ENCODE measurements around the gene CCP110. TPM values are rescaled to one million over a fixed set of nuclear protein-coding genes. Genes with fewer than 3 reads are reported as not detected.
A peak's percentile ranks its signal among the peaks of the same experiment; 100 is the strongest.

Gene CCP110
- total RNA-seq, 1 experiment from 2014 or later: 21.6 TPM

DNA sequence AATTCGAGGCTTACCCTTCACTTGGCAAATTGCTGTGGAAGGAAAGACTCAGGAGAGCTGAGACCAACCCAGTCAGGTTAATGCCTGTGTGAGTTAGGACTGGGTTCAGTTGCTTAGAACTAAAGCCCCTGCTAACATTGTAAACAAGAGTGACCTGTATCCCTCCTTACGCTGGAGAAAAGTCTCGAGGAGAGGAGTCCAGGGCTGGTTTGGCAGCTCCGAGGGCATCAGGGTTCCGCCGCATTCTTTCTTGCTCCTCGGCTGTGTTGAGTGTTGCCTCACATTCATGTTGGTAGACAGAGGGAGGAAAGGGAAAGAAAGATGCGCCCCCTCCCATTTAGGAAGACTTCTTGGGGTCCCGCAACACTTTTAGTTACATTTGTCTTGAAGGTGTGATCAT is 50.3 kb downstream of the CCP110 start:
- H4K8ac ChIP-seq (replicated peaks; ENCODE audit: insufficient read length, low read depth, low read length): no peak overlapping the region
- no peaks in the 10 kb centered on the region for H3K27me3 Mint-ChIP-seq (ENCODE audit: low read depth)
- TF ChIP-seq, protein P1, sequence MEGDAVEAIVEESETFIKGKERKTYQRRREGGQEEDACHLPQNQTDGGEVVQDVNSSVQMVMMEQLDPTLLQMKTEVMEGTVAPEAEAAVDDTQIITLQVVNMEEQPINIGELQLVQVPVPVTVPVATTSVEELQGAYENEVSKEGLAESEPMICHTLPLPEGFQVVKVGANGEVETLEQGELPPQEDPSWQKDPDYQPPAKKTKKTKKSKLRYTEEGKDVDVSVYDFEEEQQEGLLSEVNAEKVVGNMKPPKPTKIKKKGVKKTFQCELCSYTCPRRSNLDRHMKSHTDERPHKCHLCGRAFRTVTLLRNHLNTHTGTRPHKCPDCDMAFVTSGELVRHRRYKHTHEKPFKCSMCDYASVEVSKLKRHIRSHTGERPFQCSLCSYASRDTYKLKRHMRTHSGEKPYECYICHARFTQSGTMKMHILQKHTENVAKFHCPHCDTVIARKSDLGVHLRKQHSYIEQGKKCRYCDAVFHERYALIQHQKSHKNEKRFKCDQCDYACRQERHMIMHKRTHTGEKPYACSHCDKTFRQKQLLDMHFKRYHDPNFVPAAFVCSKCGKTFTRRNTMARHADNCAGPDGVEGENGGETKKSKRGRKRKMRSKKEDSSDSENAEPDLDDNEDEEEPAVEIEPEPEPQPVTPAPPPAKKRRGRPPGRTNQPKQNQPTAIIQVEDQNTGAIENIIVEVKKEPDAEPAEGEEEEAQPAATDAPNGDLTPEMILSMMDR (conservative IDR thresholded peaks at IDR 0.05): no peak
- H3K4me1 ChIP-seq (ENCODE audit: insufficient read depth, low read length): no peaks in the 10 kb centered on the region
- no peak overlapping the region for H3K4me3 Mint-ChIP-seq
- H3K27ac ChIP-seq (ENCODE audit: insufficient read length, low read depth, low read length): no peak overlapping the region
- no peak overlapping the region for H3T11ph ChIP-seq (ENCODE audit: low read length)
- no peak overlapping the region for H2BK15ac ChIP-seq (ENCODE audit: low read depth, low read length)
- 0 out of 7 replicates have a peak overlapping the region, but pooled peaks of 2 of the 3 experiments have one; percentile 23 to 42 for H3K27ac Mint-ChIP-seq
- H3K4ac ChIP-seq (ENCODE audit: low read depth, low read length): no peak overlapping the region
- no peak overlapping the region for H3K18ac ChIP-seq (ENCODE audit: insufficient read length, low read depth, low read length)
- no peak overlapping the region for H3K56ac ChIP-seq (ENCODE audit: insufficient read length, low read depth, low read length)
- H4K20me1 ChIP-seq (ENCODE audit: control insufficient read depth, insufficient read depth, insufficient read length): no peaks in the 10 kb centered on the region
- H3K79me2 ChIP-seq (ENCODE audit: insufficient read depth, low read length): no peaks in the 10 kb centered on the region
- H2BK5ac ChIP-seq (ENCODE audit: insufficient read length, low read length): no peak overlapping the region
- peaks cover 41 to 67% (median 62%) of the 10 kb centered on the region in 3 experiments for H3K36me3 Mint-ChIP-seq (ENCODE audit: insufficient read depth in 1 of 3, low read depth in 3 of 3)
- H3K27me3 ChIP-seq (ENCODE audit: insufficient read depth, low read length): no peaks in the 10 kb centered on the region
- no peaks in the 10 kb centered on the region for H3K79me1 ChIP-seq (ENCODE audit: insufficient read depth, low read depth, low read length, poor library complexity, severe bottlenecking)
- no peaks in the 10 kb centered on the region for H3K9me3 ChIP-seq (ENCODE audit: control insufficient read depth, low read depth, low read length)
- H3K14ac ChIP-seq (ENCODE audit: insufficient read depth, low read length): no peak overlapping the region
- H3K4me2 ChIP-seq (ENCODE audit: insufficient read depth, insufficient read length, low read length): no peak overlapping the region
- no peak for DNase-seq
- no peaks in the 10 kb centered on the region for H3K23me2 ChIP-seq (ENCODE audit: insufficient read length, low read depth, low read length, poor library complexity, severe bottlenecking)
- no peak overlapping the region for H3K9ac ChIP-seq (ENCODE audit: extremely low read depth, insufficient read length, low read length)
- H4K5ac ChIP-seq (ENCODE audit: insufficient read length, low read depth, low read length): no peak overlapping the region
- H2AK5ac ChIP-seq (ENCODE audit: insufficient read length, low read length): no peak overlapping the region
- H2BK120ac ChIP-seq (ENCODE audit: low read depth, low read length, poor library complexity, severe bottlenecking): no peak overlapping the region
- no peak overlapping the region for H3K23ac ChIP-seq (ENCODE audit: insufficient read length, low read depth, low read length)
- H3K9me3 Mint-ChIP-seq: 0 out of 5 replicates have a peak, but pooled peaks cover 0 to 2% of the 10 kb centered on the region in 2 experiments
- H2AFZ ChIP-seq (ENCODE audit: low read length): no peak overlapping the region
- no CpG with 5 or more reads among the region's 9 CpGs for WGBS (ENCODE audit: extremely low coverage, insufficient read length, low lambda C conversion rate)
- H3K4me1 Mint-ChIP-seq: 0 out of 4 replicates have a peak, but pooled peaks cover 0 to 2% of the 10 kb centered on the region in 2 experiments
- no peak overlapping the region for H2BK20ac ChIP-seq (ENCODE audit: low read depth, low read length, poor library complexity, severe bottlenecking)
- no peak overlapping the region for H4K91ac ChIP-seq (ENCODE audit: insufficient read length, low read depth, low read length)
- no peak overlapping the region for H2BK12ac ChIP-seq (ENCODE audit: insufficient read length, low read depth, low read length)

Data from H9 (cell line).